ENCODE measurements around the gene CKAP2. TPM values are rescaled to one million over a fixed set of nuclear protein-coding genes. Genes with fewer than 3 reads are reported as not detected.
A peak's percentile ranks its signal among the peaks of the same experiment; 100 is the strongest.
"Not testable (repeated sequence)": the region's sequence is repeated elsewhere in the genome, so short reads cannot be mapped to it uniquely, and the experiment has no call there.

CKAP2 gene
- total RNA-seq, 2 donors from 2014 or later, result 61.0 to 79.7 TPM

DNA sequence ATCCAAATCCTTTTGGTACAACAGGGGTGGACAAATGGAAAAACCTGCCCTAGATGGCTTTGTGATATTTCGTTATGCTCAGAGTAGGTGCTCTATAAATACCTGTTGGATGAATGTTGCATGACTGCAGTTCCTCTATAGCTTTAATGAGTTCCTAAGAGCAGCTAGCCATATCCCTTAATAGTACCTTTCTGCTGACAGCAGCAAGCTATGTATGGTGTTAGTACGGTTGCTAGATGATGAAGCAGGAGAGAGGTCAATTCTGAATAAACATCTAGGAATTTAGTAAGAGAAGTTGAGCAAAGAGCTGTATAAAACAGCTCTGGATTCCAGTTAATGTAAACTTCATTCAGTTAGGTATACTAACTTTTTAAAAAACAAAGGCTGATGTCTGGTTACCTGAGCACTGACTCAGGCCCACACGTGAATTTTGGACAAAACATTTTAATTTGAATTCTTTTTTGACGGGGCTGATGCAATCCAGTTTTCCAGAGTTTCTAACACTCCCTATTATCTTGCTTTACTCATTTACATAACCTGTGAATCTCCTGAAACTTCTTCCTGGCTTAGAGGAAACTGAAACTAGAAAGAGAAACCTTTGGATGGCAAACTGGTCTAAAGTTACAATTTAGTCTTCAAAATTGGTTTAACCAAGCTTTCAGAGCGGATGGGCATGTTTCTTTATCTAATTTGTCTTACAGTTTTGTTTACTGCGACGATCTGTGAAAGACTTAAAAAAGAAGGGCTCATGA, 25.6 kb downstream of the CKAP2 start:
- H3K4me1 Mint-ChIP-seq; H3K27ac Mint-ChIP-seq; ATAC-seq (replicated peaks); H3K4me3 Mint-ChIP-seq; H3K27me3 Mint-ChIP-seq; H3K36me3 Mint-ChIP-seq (ENCODE audit: low read depth); H3K9me3 Mint-ChIP-seq: not testable (repeated sequence)

DNA sequence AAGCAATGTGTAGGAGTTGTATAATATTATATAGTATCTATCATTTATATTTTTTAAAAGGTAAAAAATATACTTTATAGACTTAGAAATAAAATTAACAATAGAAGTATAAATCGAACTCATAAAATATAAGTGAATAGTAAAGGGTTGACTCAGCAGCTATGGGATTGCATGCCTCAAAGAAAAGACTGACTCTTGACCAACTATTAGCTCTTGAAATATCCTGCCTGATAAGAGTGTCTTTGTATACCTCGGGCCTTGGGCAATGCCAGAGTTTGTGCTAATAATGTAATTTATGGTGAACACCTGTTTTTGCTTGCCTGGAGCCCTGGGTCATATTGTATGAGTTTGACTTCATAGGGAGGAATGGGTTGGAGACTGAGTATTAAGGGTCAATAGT, 31.8 kb downstream of the CKAP2 start:
- H3K4me3 Mint-ChIP-seq; H3K27me3 Mint-ChIP-seq; H3K9me3 Mint-ChIP-seq; H3K4me1 Mint-ChIP-seq; H3K36me3 Mint-ChIP-seq (ENCODE audit: low read depth); H3K27ac Mint-ChIP-seq; ATAC-seq (replicated peaks): not testable (repeated sequence)

GRCh38 chr13:52488763-52489162, 33.5 kb downstream of the CKAP2 start:
- H3K27me3 Mint-ChIP-seq; H3K36me3 Mint-ChIP-seq (ENCODE audit: low read depth); ATAC-seq (replicated peaks); H3K4me3 Mint-ChIP-seq; H3K9me3 Mint-ChIP-seq; H3K4me1 Mint-ChIP-seq; H3K27ac Mint-ChIP-seq: not testable (repeated sequence)

GRCh38 chr13:52491015-52491414, 35.7 kb downstream of the CKAP2 start:
- H3K4me3 Mint-ChIP-seq; ATAC-seq (replicated peaks); H3K36me3 Mint-ChIP-seq (ENCODE audit: low read depth); H3K27ac Mint-ChIP-seq; H3K4me1 Mint-ChIP-seq; H3K9me3 Mint-ChIP-seq; H3K27me3 Mint-ChIP-seq: not testable (repeated sequence)

DNA sequence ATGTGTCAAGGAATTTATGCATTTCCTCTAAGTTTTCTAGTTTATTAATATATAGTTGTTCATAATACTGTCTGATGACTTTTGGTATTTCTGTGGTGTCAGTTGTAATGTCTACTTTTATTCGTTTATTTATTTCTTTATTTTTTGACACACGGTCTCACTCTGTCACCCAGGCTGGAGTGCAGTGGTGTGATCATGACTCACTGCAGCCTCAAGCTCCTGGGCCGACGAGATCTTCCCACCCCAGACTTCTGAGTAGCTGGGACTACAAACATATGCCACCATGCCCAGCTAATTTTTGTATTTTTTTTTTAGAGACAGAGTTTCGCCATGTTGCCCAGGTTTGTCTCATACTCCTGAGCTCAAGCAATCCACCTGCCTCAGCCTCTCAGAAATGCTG, 39.0 kb downstream of the CKAP2 start:
- not testable (repeated sequence) for ATAC-seq (replicated peaks); H3K27me3 Mint-ChIP-seq; H3K36me3 Mint-ChIP-seq (ENCODE audit: low read depth); H3K9me3 Mint-ChIP-seq; H3K4me1 Mint-ChIP-seq; H3K27ac Mint-ChIP-seq; H3K4me3 Mint-ChIP-seq

DNA sequence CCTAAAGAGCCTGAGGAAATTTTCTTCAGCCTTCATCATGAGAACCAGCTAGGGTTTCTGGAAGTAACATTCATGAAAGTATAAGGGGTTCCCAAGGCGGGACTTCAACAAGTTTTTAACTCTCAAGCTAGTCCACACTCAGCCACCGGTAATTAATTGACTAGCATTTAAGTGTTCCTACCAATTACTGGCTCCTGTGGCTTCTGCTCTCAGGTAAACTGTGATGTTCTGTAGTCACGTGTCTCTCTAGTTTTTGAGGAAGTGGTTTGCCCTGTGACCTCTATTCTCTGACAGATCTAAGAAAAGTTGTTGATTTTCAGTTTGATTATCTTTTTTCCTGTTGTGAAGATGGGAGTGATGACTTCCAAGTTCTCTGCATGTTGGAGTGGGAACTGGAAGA, 42.7 kb downstream of the CKAP2 start:
- not testable (repeated sequence) for H3K4me3 Mint-ChIP-seq; H3K27ac Mint-ChIP-seq; H3K27me3 Mint-ChIP-seq; H3K36me3 Mint-ChIP-seq (ENCODE audit: low read depth); H3K4me1 Mint-ChIP-seq; H3K9me3 Mint-ChIP-seq; ATAC-seq (replicated peaks)

DNA sequence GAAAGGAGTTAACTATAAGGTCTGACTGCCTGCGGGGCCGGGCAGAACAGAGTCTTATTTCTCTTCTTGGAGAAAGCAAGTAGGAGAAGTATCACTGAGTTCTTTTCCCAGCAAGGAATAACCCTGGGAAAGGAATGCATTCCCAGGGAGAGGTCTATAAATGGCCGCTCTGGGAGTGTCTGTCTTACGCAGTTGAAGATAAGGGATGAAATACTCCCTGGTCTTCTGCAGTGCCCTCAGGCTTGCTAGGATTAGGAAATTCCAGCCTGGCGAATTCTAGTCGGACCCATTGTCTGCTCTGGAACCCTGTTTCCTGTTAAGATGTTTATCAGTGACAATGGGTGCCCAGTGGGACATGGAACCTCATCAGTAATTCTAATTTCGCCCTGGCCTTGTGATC, 47.0 kb downstream of the CKAP2 start:
- H3K9me3 Mint-ChIP-seq, result peaks cover 11% of the 10 kb centered on the region
- not testable (repeated sequence) for H3K27me3 Mint-ChIP-seq; H3K27ac Mint-ChIP-seq; H3K4me1 Mint-ChIP-seq; ATAC-seq (replicated peaks); H3K4me3 Mint-ChIP-seq; H3K36me3 Mint-ChIP-seq (ENCODE audit: low read depth)

DNA sequence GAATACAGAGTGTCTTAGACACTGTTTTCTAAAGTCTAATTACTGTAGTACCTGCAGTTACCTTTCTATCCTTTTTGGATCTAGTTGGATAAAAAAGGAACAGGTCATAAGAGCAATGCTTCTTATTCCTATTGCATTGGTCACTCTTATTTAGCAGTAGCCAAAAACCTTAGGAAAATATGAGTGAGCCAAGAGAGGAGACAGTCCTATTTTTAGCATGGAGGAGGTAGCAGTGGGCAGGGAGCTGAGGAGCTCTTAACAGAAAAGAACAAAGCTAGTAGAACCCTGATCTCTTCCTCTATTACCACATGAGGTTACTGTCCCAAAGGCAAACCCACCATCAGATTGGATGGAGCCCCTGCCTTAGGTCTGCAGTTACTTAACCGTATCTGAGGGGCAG, 50.6 kb downstream of the CKAP2 start:
- not testable (repeated sequence) for H3K4me3 Mint-ChIP-seq; ATAC-seq (replicated peaks); H3K36me3 Mint-ChIP-seq (ENCODE audit: low read depth); H3K27me3 Mint-ChIP-seq; H3K27ac Mint-ChIP-seq; H3K4me1 Mint-ChIP-seq
- peaks cover 11% of the 10 kb centered on the region for H3K9me3 Mint-ChIP-seq

DNA sequence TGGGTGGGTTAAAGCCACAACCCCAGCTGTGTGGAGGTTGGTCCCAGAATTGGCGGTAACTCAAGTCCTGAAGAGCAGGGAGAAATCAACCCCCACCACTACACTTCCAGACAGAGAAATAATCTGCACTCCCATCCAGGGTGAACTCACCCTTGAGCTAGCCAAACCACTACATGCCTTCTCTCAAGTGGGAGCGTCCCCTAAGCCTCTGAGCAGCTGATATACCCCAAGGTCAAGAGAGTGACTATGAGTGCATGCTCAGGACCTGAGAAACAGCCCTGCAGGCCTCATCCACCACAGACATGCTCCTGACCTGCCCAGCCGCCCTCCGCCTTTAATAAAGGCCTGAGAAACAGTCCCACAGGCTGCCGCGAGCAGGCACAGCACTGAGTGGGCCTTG, 54.3 kb downstream of the CKAP2 start:
- not testable (repeated sequence) for H3K36me3 Mint-ChIP-seq (ENCODE audit: low read depth); H3K27me3 Mint-ChIP-seq; H3K4me3 Mint-ChIP-seq; H3K27ac Mint-ChIP-seq; H3K4me1 Mint-ChIP-seq; H3K9me3 Mint-ChIP-seq; ATAC-seq (replicated peaks)

DNA sequence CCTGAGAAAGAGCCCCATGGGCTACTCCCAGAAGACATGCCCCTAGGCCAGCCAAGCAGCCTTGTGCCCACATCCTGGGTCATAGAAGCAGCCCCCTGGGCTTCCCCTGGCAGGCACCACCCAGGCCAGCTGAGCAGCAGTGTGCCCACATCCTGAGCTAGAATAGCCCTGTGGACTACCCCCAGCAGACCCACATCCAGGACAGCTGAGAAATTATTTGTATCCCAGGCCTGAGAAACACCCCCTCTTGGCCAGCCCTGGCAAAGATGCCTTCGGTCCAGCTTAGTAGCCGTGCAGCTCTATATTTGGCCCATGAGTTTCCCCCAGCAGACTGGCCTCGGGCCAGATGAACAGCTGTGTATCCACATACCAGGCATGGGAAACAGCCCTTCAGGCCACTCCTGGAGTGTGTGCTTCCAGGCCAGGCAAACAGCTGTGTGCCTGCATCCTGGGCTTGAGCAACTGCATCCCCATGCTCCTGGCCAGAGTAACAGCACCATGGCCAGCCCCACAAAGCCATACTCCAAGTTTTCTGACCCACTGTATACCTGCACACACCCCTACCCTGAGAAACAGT, 55.0 kb downstream of the CKAP2 start:
- H3K36me3 Mint-ChIP-seq (ENCODE audit: low read depth); H3K4me3 Mint-ChIP-seq; H3K4me1 Mint-ChIP-seq; H3K27ac Mint-ChIP-seq; ATAC-seq (replicated peaks); H3K27me3 Mint-ChIP-seq; H3K9me3 Mint-ChIP-seq: not testable (repeated sequence)

GRCh38 chr13:52511598-52511997, 56.3 kb downstream of the CKAP2 start:
- not testable (repeated sequence) for H3K9me3 Mint-ChIP-seq; H3K27ac Mint-ChIP-seq; H3K4me1 Mint-ChIP-seq; H3K27me3 Mint-ChIP-seq; ATAC-seq (replicated peaks); H3K36me3 Mint-ChIP-seq (ENCODE audit: low read depth); H3K4me3 Mint-ChIP-seq

DNA sequence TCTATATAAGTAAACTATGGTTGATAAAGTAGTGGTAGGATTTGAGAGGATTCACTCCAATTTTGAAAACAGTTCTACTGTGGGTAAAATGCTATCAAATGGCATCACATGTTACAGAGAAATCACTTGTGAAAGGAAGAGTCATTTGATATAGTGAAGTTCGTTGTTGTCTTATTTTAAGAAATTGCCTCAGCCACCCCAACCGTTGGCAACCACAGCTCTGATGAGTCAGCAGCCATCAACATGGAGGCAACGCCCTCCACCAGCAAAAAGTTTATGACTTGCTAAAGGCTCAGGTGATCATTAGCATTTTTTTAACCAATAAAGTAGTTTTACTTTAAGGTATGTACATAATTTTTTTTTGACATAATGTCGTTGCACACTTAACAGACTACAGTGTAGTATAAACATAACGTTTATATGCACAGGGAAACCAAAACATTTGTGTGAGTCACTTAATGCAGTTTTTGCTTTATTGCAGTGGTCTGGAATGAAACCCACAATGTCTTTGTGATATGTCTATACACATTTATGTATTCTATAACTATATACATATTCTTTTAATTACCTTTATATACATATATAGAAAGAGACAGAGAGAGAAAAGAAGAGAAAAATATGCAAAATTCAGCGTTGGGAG, 58.8 kb downstream of the CKAP2 start:
- not testable (repeated sequence) for H3K27ac Mint-ChIP-seq; H3K36me3 Mint-ChIP-seq (ENCODE audit: low read depth); H3K4me3 Mint-ChIP-seq; H3K4me1 Mint-ChIP-seq; H3K9me3 Mint-ChIP-seq; H3K27me3 Mint-ChIP-seq
- ATAC-seq (replicated peaks), result peak; percentile 84

GRCh38 chr13:52523323-52523722, 68.0 kb downstream of the CKAP2 start:
- not testable (repeated sequence) for H3K4me3 Mint-ChIP-seq; H3K27ac Mint-ChIP-seq; H3K9me3 Mint-ChIP-seq; H3K36me3 Mint-ChIP-seq (ENCODE audit: low read depth); ATAC-seq (replicated peaks); H3K4me1 Mint-ChIP-seq
- peaks cover 15% of the 10 kb centered on the region for H3K27me3 Mint-ChIP-seq
